Prostate gland (tissue), 2 donors: ENCODE measurements around the gene PPP2R5D. TPM values are rescaled to one million over a fixed set of nuclear protein-coding genes. Genes with fewer than 3 reads are reported as not detected.

Source experiments
- DNase-seq: peaks from one replicate; pipeline ENCODE4 v3.0.0-alpha.2; 2019; ENCODE audit warnings: low spot score
- H3K27ac ChIP-seq, 2 donors: fragments of 200-600 bp; sonication (generic); 2 replicates each; pipeline ENCODE4 v1.5.1; 2017 to 2019
- H3K27me3 ChIP-seq: fragments of 200-600 bp; sonication (generic); replicated peaks from 2 replicates; pipeline ENCODE4 v1.5.1; 2019; ENCODE audit not compliant: insufficient read depth
- H3K36me3 ChIP-seq, 2 donors: fragments of 200-600 bp; sonication (generic); 1 replicate in 1 of 2; 2 replicates in 1 of 2; pipeline versions ENCODE4 v1.5.1 to v1.8.1; 2017 to 2019
- H3K4me1 ChIP-seq: fragments of 200-600 bp; sonication (generic); replicated peaks from 2 replicates; pipeline ENCODE4 v1.5.1; 2019
- H3K4me3 ChIP-seq, 2 donors: fragments of 200-600 bp; sonication (generic); 2 replicates each; pipeline ENCODE4 v1.5.1; 2017 to 2019
- H3K9me3 ChIP-seq: fragments of 200-600 bp; sonication (generic); 2 replicates; pipeline ENCODE4 v1.5.1; 2017
- POLR2A ChIP-seq: fragments of 450-650 bp; IDR thresholded peaks from one replicate; pipeline ENCODE4 v1.6.1; 2016; ENCODE audit warnings: antibody characterized with exemption, mild to moderate bottlenecking
- POLR2AphosphoS5 ChIP-seq: sonication (generic); formaldehyde crosslinking; IDR thresholded peaks from one replicate; pipeline ENCODE4 v1.6.1; 2017; ENCODE audit warnings: antibody characterized with exemption
- WGBS: methylation state at CpG from one replicate; pipeline ENCODE4 v1.1.5; 2018; 5-methylcytosine and 5-hydroxymethylcytosine counted together
- intact Hi-C: fragments of 100-400 bp; cut with DNase I; formaldehyde crosslinking; loops from one replicate; pipeline ENCODE4 v1.14.2; 2022
- total RNA-seq, 2 donors: library from RNA; depleted of rRNA; stranded (reverse); fragments of >200 nt; gene quantifications; one replicate each; pipeline ENCODE4 v1.1.0, GENCODE V29; 2016
- TF ChIP-seq, protein P1 (sequence below), 4 experiments: fragments of 200-600 bp in 2 of 4; fragments of 450-650 bp in 2 of 4; sonication (generic) in 2 of 4; IDR thresholded peaks; 1 replicate in 3 of 4; 2 replicates in 1 of 4; pipeline ENCODE4 v1.5.1; 2016 to 2019; ENCODE audit warnings: antibody characterized with exemption in 4 of 4, mild to moderate bottlenecking in 2 of 4, moderate library complexity in 2 of 4

Gene PPP2R5D
- total RNA-seq, 2 donors from 2014 or later, result 55.1 to 95.9 TPM

DNA sequence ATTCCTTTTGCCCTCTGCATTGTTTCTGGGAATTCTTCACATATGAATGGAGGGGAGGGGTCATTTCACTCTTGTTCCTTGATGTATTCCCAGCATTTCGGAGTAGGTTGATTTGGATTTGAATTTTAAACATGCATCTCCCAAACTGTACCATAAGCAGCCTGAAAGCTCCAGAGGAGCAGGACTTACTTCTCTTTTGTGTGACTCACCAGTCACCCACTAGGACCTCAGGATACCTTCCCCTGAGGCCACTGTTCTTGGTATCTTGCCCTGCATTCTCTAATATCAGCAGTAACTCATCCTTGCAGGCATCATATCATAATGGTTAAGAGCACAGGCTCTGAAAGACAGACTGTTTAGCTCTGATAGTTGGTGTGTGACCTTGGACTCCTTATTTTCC, 74.2 kb downstream of the PPP2R5D start:
- WGBS, result 56% methylated on average over 1 of the region's 1 CpG
- Histone ChIP-seq H3K27ac (peak overlapping the region; percentile 92), H3K36me3 (peaks cover 0 to 6% of the 10 kb centered on the region in 2 donors), H3K9me3 (no peaks in the 10 kb centered on the region), H3K27me3 (no peaks in the 10 kb centered on the region), H3K4me1 (peaks cover 16% of the 10 kb centered on the region), H3K4me3 (peak overlapping the region; percentile 62 to 91)
- no peak for DNase-seq
- TF ChIP-seq POLR2A (no peak), POLR2AphosphoS5 (no peak)
- TF ChIP-seq, protein P1, sequence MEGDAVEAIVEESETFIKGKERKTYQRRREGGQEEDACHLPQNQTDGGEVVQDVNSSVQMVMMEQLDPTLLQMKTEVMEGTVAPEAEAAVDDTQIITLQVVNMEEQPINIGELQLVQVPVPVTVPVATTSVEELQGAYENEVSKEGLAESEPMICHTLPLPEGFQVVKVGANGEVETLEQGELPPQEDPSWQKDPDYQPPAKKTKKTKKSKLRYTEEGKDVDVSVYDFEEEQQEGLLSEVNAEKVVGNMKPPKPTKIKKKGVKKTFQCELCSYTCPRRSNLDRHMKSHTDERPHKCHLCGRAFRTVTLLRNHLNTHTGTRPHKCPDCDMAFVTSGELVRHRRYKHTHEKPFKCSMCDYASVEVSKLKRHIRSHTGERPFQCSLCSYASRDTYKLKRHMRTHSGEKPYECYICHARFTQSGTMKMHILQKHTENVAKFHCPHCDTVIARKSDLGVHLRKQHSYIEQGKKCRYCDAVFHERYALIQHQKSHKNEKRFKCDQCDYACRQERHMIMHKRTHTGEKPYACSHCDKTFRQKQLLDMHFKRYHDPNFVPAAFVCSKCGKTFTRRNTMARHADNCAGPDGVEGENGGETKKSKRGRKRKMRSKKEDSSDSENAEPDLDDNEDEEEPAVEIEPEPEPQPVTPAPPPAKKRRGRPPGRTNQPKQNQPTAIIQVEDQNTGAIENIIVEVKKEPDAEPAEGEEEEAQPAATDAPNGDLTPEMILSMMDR (IDR thresholded peaks at IDR 0.05), result no peak
- intact Hi-C loops, result no loop called here

DNA sequence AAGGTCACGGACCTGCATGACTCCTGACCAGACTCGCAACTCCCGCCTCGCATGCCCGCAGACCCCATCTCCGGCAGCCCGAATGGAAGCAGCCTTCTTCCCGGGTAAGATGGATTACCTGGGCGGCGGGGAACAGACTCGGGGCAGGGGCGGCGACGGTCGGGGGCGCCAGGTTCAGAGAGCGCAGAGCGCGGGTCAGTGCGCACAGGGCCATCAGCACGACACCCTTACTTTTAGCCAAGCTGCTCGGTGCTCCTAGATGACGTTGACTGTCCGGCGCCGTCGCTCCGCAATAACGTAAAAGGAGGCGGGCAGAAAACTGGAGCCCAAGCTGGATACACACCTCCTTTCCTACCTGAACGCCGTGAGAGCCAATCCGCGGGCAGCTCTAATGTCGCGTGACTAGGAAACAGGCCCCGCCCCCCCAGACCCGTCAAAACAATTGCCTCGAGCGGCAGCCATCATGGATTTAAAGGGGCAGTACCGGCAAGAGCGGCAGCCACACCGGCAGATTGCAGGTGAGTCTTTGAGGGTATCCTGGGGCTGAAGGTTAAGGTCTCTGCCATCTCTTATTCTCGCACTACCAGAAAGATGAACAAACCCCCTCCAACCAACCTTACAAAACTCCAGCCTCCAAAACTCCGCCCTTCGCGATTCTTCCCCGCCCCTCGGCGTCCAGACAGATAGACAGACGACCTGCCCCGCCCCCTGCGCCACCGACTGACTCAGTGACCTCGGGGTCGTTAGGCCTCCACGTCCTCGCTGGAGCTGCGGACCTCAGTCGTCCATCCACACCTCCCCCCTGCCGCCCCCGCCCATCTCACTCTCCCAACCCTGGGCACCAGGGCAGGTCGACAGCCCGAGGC, 75.0 kb downstream of the PPP2R5D start, which contains the start of the genes KLC4 and MRPL2:
KLC4 (plus strand) TSS at position 464 of the 866 bp plus-strand sequence. CDS start 1,705 bp downstream, outside the sequence.
MRPL2 (minus strand) TSS at position 267 of the 866 bp plus-strand sequence; CDS start at position 214, 53 bp downstream.
- Histone ChIP-seq H3K27ac (peak within 1 kb of the TSS; percentile 92), H3K9me3 (no peaks in the 10 kb centered on the region), H3K27me3 (no peaks in the 10 kb centered on the region), H3K36me3 (peaks cover 0 to 6% of the 10 kb centered on the region in 2 donors), H3K4me1 (peaks cover 16% of the 10 kb centered on the region), H3K4me3 (peak within 1 kb of the TSS; percentile 62 to 91)
- under 1% methylated on average over 64 of the region's 64 CpGs for WGBS
- DNase-seq, result peak; percentile 99
- TF ChIP-seq, protein P1 (IDR thresholded peaks at IDR 0.05), result peak in 1 of 4 experiments; percentile 28
- peak; percentile 97 for TF ChIP-seq POLR2AphosphoS5
- peak; percentile 75 for TF ChIP-seq POLR2A
- intact Hi-C loops, result loop anchor here (10.0 kb wide), 1 partner anchor 45 kb away; the partner anchor contains the start of genes KLHDC3 and MEA1

DNA sequence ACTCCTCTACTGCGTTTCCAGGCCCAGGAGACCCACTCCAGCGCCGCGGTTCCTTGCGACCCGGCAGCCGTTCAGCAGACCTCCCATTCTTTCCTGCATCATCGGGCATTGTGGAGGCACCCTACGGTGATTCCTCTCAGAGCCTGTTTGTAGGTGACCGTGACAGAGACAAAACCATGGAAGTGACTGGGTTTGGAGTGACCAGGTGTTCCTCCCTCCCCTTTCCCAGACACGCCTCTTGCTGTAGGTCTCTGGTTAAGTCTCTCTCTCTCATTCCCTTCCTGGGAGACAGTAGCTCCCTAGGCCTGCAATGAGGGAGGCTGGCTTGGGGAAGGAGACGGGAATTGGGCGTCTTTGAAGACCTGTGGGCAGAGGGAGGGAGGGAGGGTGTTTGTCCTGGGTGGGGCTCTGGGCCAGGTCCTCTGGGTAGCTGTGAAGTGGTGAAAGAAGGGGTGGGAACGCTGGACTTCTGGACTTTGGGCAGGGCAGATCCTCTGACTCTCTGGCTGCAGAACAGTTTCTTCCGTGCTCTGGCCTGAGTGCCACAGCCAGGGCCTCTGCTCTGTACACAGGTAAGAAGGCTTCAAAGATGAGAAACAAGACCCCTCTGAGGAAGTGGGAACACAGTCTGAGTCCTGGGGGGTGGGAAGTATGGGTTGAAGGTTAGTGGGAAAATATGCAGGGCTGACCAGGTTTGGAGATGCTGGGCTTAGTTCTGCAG, 75.8 kb downstream of the PPP2R5D start:
- TF ChIP-seq POLR2AphosphoS5 (no peak), POLR2A (no peak)
- TF ChIP-seq, protein P1 (IDR thresholded peaks at IDR 0.05), result no peak
- Histone ChIP-seq H3K9me3 (no peaks in the 10 kb centered on the region), H3K36me3 (peaks cover 0 to 6% of the 10 kb centered on the region in 2 donors), H3K4me3 (peak overlapping the region; percentile 62 to 91), H3K4me1 (peaks cover 16% of the 10 kb centered on the region), H3K27ac (peak overlapping the region; percentile 92), H3K27me3 (no peaks in the 10 kb centered on the region)
- peak; percentile 31 for DNase-seq
- intact Hi-C loops, result loop anchor here (10.0 kb wide), 1 partner anchor 45 kb away; the partner anchor contains the start of genes KLHDC3 and MEA1
- WGBS, result 7% methylated on average over 15 of the region's 15 CpGs

DNA sequence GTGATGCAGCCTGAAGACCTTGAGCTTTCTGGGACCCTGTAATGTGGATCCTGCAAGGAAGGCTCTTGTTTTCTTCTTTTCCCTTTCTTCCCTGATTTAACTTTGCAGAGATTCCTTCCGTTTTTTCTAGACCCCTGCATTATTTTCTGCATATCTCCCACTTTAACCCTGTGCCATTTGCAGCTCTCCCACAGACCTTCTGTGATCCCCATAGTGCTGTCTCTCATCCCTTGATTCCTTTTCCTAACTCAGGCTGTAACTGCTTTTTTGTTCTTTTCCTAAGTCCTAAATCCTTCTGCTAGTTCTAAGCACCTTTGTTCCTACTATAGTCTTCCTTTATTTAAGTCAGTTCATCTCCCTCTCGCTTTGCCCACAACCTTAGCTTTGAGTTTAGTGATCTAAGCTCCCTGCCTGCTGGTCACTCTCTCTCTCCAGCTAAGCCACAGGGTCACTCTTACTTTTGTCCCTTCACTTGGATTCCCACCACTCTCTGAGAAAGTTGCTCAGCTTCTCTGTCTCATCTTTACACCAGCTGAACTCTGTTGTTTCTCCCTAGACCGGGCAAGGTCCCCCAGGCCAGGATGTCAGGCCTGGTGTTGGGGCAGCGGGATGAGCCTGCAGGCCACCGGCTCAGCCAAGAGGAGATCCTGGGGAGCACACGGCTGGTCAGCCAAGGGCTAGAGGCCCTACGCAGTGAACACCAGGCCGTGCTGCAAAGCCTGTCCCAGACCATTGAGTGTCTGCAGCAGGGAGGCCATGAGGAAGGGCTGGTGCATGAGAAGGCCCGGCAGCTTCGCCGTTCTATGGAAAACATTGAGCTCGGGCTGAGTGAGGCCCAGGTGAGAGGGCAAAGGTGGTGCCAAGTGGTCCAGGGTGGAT, 76.6 kb downstream of the PPP2R5D start:
- no peak for TF ChIP-seq POLR2AphosphoS5
- TF ChIP-seq, protein P1 (IDR thresholded peaks at IDR 0.05), result no peak
- TF ChIP-seq POLR2A, result no peak
- 79% methylated on average over 12 of the region's 12 CpGs for WGBS
- peaks cover 16% of the 10 kb centered on the region for H3K4me1 ChIP-seq
- H3K27ac ChIP-seq, result peak overlapping the region; percentile 92
- no peaks in the 10 kb centered on the region for H3K9me3 ChIP-seq
- H3K4me3 ChIP-seq, result peak overlapping the region in 1 of 2 donors; percentile 91
- no peaks in the 10 kb centered on the region for H3K27me3 ChIP-seq
- H3K36me3 ChIP-seq, result peaks cover 4 to 6% of the 10 kb centered on the region in 2 donors
- no peak for DNase-seq
- intact Hi-C loops, result loop anchor here (10.0 kb wide), 1 partner anchor 46 kb away; the partner anchor contains the start of genes KLHDC3 and MEA1
